WTC11 (cell line): ENCODE data around the gene TNK1. TPM values are rescaled to one million over a fixed set of nuclear protein-coding genes. Genes with fewer than 3 reads are reported as not detected.

Source experiments
- ATAC-seq: fragments of 200-7000 bp; cut with Tn5 transposase; 2 replicates; pipeline ENCODE4 v1.10.0; 2021; ENCODE audit warnings: mild to moderate bottlenecking, moderate library complexity
- CTCF ChIA-PET: fragments of 300-600 bp; sonication (Branson Sonifier 250); formaldehyde crosslinking; loops from one replicate; lab custom pipeline; 2021; ENCODE audit warnings: antibody characterized with exemption; lab: Charles Lee
- POLR2A ChIA-PET: fragments of 350-600 bp; sonication (Branson Sonifier 250); formaldehyde crosslinking; loops from one replicate; lab custom pipeline; 2021; ENCODE audit warnings: antibody characterized with exemption; lab: Charles Lee
- DNase-seq: peaks from one replicate; pipeline ENCODE4 v3.0.0; 2021; ENCODE audit warnings: low spot score
- H3K27ac Mint-ChIP-seq: 2 replicates; pipeline ENCODE4 v1.8.0; 2021; ENCODE audit warnings: mixed read lengths
- H3K27me3 Mint-ChIP-seq: 2 replicates; pipeline ENCODE4 v1.8.0; 2021; ENCODE audit warnings: low read depth, mild to moderate bottlenecking, moderate library complexity, mixed read lengths
- H3K36me3 Mint-ChIP-seq: 2 replicates; pipeline ENCODE4 v1.8.0; 2021; ENCODE audit warnings: mixed read lengths
- H3K4me1 Mint-ChIP-seq: 2 replicates; pipeline ENCODE4 v1.8.0; 2022; ENCODE audit warnings: mixed read lengths
- H3K4me3 Mint-ChIP-seq: 2 replicates; pipeline ENCODE4 v1.8.0; 2021; ENCODE audit warnings: mild to moderate bottlenecking, moderate library complexity, mixed read lengths
- H3K9me3 Mint-ChIP-seq: 2 replicates; pipeline ENCODE4 v1.8.0; 2021; ENCODE audit warnings: mixed read lengths
- ATF1 ChIP-seq: sonication (generic); formaldehyde crosslinking; IDR thresholded peaks from 2 replicates; pipeline ENCODE4 v1.8.1; 2023; ENCODE audit warnings: mild to moderate bottlenecking, moderate library complexity, missing genetic modification reagents
- CBFB ChIP-seq: sonication (generic); formaldehyde crosslinking; IDR thresholded peaks from 2 replicates; pipeline ENCODE4 v1.8.1; 2022; ENCODE audit warnings: mild to moderate bottlenecking, low read depth, missing genetic modification reagents
- EMX1 ChIP-seq: fragments of 250-450 bp; sonication (Bioruptor Pico); IDR thresholded peaks from 2 replicates; pipeline ENCODE4 v1.8.0; 2021; ENCODE audit warnings: mild to moderate bottlenecking
- ESRRA ChIP-seq: sonication (generic); formaldehyde crosslinking; IDR thresholded peaks from 2 replicates; pipeline ENCODE4 v1.8.1; 2022; ENCODE audit warnings: mild to moderate bottlenecking, missing genetic modification reagents, borderline replicate concordance
- GRHL2 ChIP-seq: fragments of 250-450 bp; sonication (Bioruptor Pico); IDR thresholded peaks from 2 replicates; pipeline ENCODE4 v1.8.0; 2022; ENCODE audit warnings: mild to moderate bottlenecking, moderate library complexity; ENCODE audit not compliant: insufficient replicate concordance, severe bottlenecking
- MYBL2 ChIP-seq: sonication (generic); formaldehyde crosslinking; IDR thresholded peaks from 2 replicates; pipeline ENCODE4 v1.8.1; 2023; ENCODE audit warnings: mild to moderate bottlenecking, moderate library complexity, missing genetic modification reagents
- NFYB ChIP-seq: sonication (generic); formaldehyde crosslinking; conservative IDR thresholded peaks from 2 replicates; pipeline ENCODE4 v1.8.0; 2022; ENCODE audit warnings: low read depth, missing genetic modification reagents
- OVOL2 ChIP-seq: fragments of 250-450 bp; sonication (Bioruptor Pico); IDR thresholded peaks from 2 replicates; pipeline ENCODE4 v1.9.0; 2021; ENCODE audit warnings: mild to moderate bottlenecking, borderline replicate concordance
- SMAD3 ChIP-seq: sonication (generic); formaldehyde crosslinking; IDR thresholded peaks from 2 replicates; pipeline ENCODE4 v1.8.0; 2022; ENCODE audit warnings: missing genetic modification reagents, mild to moderate bottlenecking, borderline replicate concordance
- TCF7 ChIP-seq: sonication (generic); formaldehyde crosslinking; IDR thresholded peaks from 2 replicates; pipeline ENCODE4 v1.8.0; 2022; ENCODE audit warnings: mild to moderate bottlenecking, low read depth, missing genetic modification reagents, moderate library complexity
- TP53 ChIP-seq: sonication (generic); formaldehyde crosslinking; IDR thresholded peaks from 2 replicates; pipeline ENCODE4 v1.8.1; 2023; ENCODE audit warnings: mild to moderate bottlenecking, missing genetic modification reagents
- ZBTB21 ChIP-seq: sonication (generic); formaldehyde crosslinking; IDR thresholded peaks from 2 replicates; pipeline ENCODE4 v1.8.1; 2023; ENCODE audit warnings: mild to moderate bottlenecking, missing genetic modification reagents, borderline replicate concordance
- ZNF263 ChIP-seq: sonication (generic); formaldehyde crosslinking; IDR thresholded peaks from 2 replicates; pipeline ENCODE4 v1.8.1; 2022; ENCODE audit warnings: low read depth, mild to moderate bottlenecking, moderate library complexity, missing genetic modification reagents
- ZNF423 ChIP-seq: fragments of 250-450 bp; sonication (Bioruptor Pico); IDR thresholded peaks from 2 replicates; pipeline ENCODE4 v2.1.2; 2022; ENCODE audit warnings: mild to moderate bottlenecking, moderate library complexity
- ZNF671 ChIP-seq: fragments of 250-450 bp; sonication (Bioruptor Pico); IDR thresholded peaks from 2 replicates; pipeline ENCODE4 v1.8.0; 2021; ENCODE audit warnings: mild to moderate bottlenecking
- total RNA-seq: library from RNA; stranded (reverse); gene quantifications from 3 replicates; pipeline ENCODE4 v1.2.3, GENCODE V29; 2021
- TF ChIP-seq, protein P1 (sequence below): sonication (generic); formaldehyde crosslinking; IDR thresholded peaks from 2 replicates; pipeline ENCODE4 v1.8.0; 2022; ENCODE audit warnings: mild to moderate bottlenecking, missing genetic modification reagents
- TF ChIP-seq, protein P2 (sequence below): sonication (generic); formaldehyde crosslinking; IDR thresholded peaks from 2 replicates; pipeline ENCODE4 v1.8.1; 2023; ENCODE audit warnings: mild to moderate bottlenecking, missing genetic modification reagents
- TF ChIP-seq, protein P3 (sequence below): sonication (generic); formaldehyde crosslinking; IDR thresholded peaks from 2 replicates; pipeline ENCODE4 v1.8.0; 2023; ENCODE audit warnings: missing genetic modification reagents, mild to moderate bottlenecking, borderline replicate concordance
- TF ChIP-seq, protein P4 (sequence below): sonication (generic); formaldehyde crosslinking; IDR thresholded peaks from 2 replicates; pipeline ENCODE4 v1.8.1; 2022; ENCODE audit warnings: low read depth, missing genetic modification reagents, borderline replicate concordance
- TF ChIP-seq, protein P5 (sequence below): sonication (generic); formaldehyde crosslinking; IDR thresholded peaks from 2 replicates; pipeline ENCODE4 v1.8.1; 2023; ENCODE audit warnings: mild to moderate bottlenecking, missing genetic modification reagents, borderline replicate concordance
- TF ChIP-seq, protein P6 (sequence below): sonication (generic); formaldehyde crosslinking; IDR thresholded peaks from 2 replicates; pipeline ENCODE4 v1.8.0; 2023; ENCODE audit warnings: missing genetic modification reagents

The TNK1 gene
- total RNA-seq, 1 experiment from 2014 or later = 9.3 TPM

DNA sequence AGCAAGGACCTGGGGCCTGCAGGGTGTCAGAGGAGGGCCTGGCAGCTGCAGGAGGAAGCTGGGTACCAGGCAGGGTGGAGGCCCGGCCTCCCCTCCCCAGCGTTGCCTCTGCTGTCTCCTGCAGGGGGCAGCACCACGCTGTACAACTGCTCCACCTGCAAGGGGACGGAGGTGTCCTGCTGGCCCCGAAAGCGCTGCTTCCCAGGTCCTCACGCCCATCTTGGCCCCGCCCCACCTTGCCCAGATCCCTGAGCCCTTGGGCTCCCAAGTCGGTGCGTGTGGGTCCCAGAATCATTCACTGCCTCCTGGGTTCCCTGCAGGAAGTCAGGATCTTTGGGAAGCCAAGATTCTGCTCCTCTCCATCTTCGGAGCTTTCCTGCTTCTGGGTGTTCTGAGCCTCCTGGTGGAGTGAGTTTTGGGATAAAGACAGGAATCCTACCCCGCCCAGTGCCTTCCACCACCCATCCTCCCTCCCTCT is 24.8 kb upstream of the TNK1 start (continued):
- TF ChIP-seq GRHL2 (no peak), MYBL2 (CRISPR knock-in tag) (no peak), EMX1 (CRISPR knock-in tag) (no peak), CBFB (CRISPR knock-in tag) (no peak), NFYB (CRISPR knock-in tag) (no peak)
- TF ChIP-seq, protein P1, sequence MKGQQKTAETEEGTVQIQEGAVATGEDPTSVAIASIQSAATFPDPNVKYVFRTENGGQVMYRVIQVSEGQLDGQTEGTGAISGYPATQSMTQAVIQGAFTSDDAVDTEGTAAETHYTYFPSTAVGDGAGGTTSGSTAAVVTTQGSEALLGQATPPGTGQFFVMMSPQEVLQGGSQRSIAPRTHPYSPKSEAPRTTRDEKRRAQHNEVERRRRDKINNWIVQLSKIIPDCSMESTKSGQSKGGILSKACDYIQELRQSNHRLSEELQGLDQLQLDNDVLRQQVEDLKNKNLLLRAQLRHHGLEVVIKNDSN (CRISPR knock-in tag) = no peak

DNA sequence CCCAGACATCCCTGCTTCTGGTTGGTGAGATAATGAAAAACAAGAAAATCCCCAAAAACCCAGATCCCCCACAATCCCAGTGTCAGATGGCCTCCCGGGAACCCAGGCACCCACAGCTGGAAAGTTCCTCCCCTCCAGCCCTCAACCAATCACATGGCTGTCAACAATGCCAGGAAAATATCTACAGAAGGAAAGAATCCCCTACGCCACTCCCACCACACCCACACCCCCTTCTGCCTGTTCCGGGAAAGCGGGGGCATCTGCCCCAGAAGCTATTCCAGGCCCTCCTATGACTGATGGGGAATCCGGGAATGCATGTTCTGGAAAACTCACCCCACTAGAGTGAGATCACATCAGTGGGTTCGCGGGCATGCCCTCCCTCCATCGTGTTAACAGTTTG is 24.1 kb upstream of the TNK1 start:
- no peak for DNase-seq
- H3K27me3 Mint-ChIP-seq = peaks cover 7% of the 10 kb centered on the region
- ATAC-seq = no peak
- ChIA-PET CTCF (interaction anchor here (0.8 to 6.6 kb wide), 32 partner anchors 9 to 286 kb away, joined by 3 to 69 read pairs (median 5); partner anchors contain the start of genes CHRNB1, NEURL4, PLSCR3 and SENP3), POLR2A (interaction anchor here (1.5 kb wide), 1 partner anchor 48 kb away, joined by 7 read pairs; the partner anchor contains the start of gene TMEM256)
- TF ChIP-seq ZBTB21 (CRISPR knock-in tag) = no peak
- no peak for TF ChIP-seq SMAD3 (CRISPR knock-in tag)
- no peak for TF ChIP-seq ATF1 (CRISPR knock-in tag)
- peak overlapping the region; percentile 44; the same call in 1 of the 2 replicates for H3K4me3 Mint-ChIP-seq
- no peaks in the 10 kb centered on the region for H3K9me3 Mint-ChIP-seq
- H3K4me1 Mint-ChIP-seq = peaks cover 22% of the 10 kb centered on the region
- no peak overlapping the region for H3K27ac Mint-ChIP-seq
- no peaks in the 10 kb centered on the region for H3K36me3 Mint-ChIP-seq

DNA sequence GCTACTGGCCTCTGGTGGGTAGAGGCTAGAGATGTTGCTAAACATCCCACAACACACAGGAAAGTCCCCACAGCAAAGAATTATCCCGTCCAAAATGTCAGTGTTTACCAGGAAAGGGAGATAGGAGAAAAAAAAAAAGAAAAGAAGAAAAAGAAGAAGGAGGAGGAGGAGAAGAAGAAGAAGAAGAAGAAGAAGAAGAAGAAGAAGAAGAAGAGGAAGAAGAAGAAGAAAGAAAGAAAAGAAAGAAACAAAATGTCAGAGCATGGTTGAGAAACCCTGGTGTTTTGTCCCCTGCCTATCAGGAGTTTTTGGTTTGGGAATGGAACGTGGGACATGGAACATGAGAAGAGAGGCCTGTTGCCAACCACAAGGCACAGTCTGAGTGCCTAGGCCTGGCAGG is 23.5 kb upstream of the TNK1 start:
- Mint-ChIP-seq H3K9me3 (no peaks in the 10 kb centered on the region), H3K36me3 (no peaks in the 10 kb centered on the region), H3K27ac (no peak overlapping the region), H3K4me1 (peaks cover 21% of the 10 kb centered on the region), H3K27me3 (peaks cover 7% of the 10 kb centered on the region), H3K4me3 (no peak overlapping the region)
- ChIA-PET POLR2A (no interaction called here), CTCF (interaction anchor here (1.9 to 6.6 kb wide), 5 partner anchors 24 to 145 kb away, joined by 13 to 69 read pairs (median 16); partner anchors contain the start of genes PLSCR3, TMEM102 and TNK1)
- ATAC-seq (no peak), DNase-seq (no peak)
- TF ChIP-seq, protein P2, sequence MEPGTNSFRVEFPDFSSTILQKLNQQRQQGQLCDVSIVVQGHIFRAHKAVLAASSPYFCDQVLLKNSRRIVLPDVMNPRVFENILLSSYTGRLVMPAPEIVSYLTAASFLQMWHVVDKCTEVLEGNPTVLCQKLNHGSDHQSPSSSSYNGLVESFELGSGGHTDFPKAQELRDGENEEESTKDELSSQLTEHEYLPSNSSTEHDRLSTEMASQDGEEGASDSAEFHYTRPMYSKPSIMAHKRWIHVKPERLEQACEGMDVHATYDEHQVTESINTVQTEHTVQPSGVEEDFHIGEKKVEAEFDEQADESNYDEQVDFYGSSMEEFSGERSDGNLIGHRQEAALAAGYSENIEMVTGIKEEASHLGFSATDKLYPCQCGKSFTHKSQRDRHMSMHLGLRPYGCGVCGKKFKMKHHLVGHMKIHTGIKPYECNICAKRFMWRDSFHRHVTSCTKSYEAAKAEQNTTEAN = no peak
- TF ChIP-seq TCF7 (CRISPR knock-in tag) (no peak), ESRRA (CRISPR knock-in tag) (no peak), SMAD3 (CRISPR knock-in tag) (no peak), TP53 (CRISPR knock-in tag) (no peak), ZNF263 (CRISPR knock-in tag) (no peak), ZNF423 (CRISPR knock-in tag) (no peak), NFYB (CRISPR knock-in tag) (no peak), ZNF671 (CRISPR knock-in tag) (no peak), OVOL2 (CRISPR knock-in tag) (no peak)
- TF ChIP-seq, protein P3, sequence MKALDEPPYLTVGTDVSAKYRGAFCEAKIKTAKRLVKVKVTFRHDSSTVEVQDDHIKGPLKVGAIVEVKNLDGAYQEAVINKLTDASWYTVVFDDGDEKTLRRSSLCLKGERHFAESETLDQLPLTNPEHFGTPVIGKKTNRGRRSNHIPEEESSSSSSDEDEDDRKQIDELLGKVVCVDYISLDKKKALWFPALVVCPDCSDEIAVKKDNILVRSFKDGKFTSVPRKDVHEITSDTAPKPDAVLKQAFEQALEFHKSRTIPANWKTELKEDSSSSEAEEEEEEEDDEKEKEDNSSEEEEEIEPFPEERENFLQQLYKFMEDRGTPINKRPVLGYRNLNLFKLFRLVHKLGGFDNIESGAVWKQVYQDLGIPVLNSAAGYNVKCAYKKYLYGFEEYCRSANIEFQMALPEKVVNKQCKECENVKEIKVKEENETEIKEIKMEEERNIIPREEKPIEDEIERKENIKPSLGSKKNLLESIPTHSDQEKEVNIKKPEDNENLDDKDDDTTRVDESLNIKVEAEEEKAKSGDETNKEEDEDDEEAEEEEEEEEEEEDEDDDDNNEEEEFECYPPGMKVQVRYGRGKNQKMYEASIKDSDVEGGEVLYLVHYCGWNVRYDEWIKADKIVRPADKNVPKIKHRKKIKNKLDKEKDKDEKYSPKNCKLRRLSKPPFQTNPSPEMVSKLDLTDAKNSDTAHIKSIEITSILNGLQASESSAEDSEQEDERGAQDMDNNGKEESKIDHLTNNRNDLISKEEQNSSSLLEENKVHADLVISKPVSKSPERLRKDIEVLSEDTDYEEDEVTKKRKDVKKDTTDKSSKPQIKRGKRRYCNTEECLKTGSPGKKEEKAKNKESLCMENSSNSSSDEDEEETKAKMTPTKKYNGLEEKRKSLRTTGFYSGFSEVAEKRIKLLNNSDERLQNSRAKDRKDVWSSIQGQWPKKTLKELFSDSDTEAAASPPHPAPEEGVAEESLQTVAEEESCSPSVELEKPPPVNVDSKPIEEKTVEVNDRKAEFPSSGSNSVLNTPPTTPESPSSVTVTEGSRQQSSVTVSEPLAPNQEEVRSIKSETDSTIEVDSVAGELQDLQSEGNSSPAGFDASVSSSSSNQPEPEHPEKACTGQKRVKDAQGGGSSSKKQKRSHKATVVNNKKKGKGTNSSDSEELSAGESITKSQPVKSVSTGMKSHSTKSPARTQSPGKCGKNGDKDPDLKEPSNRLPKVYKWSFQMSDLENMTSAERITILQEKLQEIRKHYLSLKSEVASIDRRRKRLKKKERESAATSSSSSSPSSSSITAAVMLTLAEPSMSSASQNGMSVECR = no peak
- TF ChIP-seq, protein P4, sequence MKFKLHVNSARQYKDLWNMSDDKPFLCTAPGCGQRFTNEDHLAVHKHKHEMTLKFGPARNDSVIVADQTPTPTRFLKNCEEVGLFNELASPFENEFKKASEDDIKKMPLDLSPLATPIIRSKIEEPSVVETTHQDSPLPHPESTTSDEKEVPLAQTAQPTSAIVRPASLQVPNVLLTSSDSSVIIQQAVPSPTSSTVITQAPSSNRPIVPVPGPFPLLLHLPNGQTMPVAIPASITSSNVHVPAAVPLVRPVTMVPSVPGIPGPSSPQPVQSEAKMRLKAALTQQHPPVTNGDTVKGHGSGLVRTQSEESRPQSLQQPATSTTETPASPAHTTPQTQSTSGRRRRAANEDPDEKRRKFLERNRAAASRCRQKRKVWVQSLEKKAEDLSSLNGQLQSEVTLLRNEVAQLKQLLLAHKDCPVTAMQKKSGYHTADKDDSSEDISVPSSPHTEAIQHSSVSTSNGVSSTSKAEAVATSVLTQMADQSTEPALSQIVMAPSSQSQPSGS (CRISPR knock-in tag) = no peak
- TF ChIP-seq, protein P5, sequence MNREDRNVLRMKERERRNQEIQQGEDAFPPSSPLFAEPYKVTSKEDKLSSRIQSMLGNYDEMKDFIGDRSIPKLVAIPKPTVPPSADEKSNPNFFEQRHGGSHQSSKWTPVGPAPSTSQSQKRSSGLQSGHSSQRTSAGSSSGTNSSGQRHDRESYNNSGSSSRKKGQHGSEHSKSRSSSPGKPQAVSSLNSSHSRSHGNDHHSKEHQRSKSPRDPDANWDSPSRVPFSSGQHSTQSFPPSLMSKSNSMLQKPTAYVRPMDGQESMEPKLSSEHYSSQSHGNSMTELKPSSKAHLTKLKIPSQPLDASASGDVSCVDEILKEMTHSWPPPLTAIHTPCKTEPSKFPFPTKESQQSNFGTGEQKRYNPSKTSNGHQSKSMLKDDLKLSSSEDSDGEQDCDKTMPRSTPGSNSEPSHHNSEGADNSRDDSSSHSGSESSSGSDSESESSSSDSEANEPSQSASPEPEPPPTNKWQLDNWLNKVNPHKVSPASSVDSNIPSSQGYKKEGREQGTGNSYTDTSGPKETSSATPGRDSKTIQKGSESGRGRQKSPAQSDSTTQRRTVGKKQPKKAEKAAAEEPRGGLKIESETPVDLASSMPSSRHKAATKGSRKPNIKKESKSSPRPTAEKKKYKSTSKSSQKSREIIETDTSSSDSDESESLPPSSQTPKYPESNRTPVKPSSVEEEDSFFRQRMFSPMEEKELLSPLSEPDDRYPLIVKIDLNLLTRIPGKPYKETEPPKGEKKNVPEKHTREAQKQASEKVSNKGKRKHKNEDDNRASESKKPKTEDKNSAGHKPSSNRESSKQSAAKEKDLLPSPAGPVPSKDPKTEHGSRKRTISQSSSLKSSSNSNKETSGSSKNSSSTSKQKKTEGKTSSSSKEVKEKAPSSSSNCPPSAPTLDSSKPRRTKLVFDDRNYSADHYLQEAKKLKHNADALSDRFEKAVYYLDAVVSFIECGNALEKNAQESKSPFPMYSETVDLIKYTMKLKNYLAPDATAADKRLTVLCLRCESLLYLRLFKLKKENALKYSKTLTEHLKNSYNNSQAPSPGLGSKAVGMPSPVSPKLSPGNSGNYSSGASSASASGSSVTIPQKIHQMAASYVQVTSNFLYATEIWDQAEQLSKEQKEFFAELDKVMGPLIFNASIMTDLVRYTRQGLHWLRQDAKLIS = no peak
- TF ChIP-seq, protein P6, sequence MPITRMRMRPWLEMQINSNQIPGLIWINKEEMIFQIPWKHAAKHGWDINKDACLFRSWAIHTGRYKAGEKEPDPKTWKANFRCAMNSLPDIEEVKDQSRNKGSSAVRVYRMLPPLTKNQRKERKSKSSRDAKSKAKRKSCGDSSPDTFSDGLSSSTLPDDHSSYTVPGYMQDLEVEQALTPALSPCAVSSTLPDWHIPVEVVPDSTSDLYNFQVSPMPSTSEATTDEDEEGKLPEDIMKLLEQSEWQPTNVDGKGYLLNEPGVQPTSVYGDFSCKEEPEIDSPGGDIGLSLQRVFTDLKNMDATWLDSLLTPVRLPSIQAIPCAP (CRISPR knock-in tag) = no peak
